Upper lobe of left lung (tissue), 4 donors: ENCODE data around the gene SEPTIN10.

ENCODE experiments used
- EP300 ChIP-seq, 4 donors: sonication (generic); formaldehyde crosslinking; IDR thresholded peaks; one replicate each; pipeline ENCODE4 v1.5.1; 2017; ENCODE audit warnings: antibody characterized with exemption in 4 of 4, control low read depth in 2 of 4
- POLR2AphosphoS5 ChIP-seq, 2 donors: sonication (generic); formaldehyde crosslinking; IDR thresholded peaks; one replicate each; pipeline ENCODE4 v1.5.1; 2017; ENCODE audit warnings: antibody characterized with exemption in 2 of 2
- TF ChIP-seq, protein P1 (sequence below), 6 experiments: fragments of 450-650 bp in 4 of 6; fragments of 200-600 bp in 2 of 6; sonication (generic) in 2 of 6; IDR thresholded peaks; one replicate each; pipeline ENCODE4 v1.5.1; 2016 to 2019; ENCODE audit warnings: antibody characterized with exemption in 6 of 6

DNA sequence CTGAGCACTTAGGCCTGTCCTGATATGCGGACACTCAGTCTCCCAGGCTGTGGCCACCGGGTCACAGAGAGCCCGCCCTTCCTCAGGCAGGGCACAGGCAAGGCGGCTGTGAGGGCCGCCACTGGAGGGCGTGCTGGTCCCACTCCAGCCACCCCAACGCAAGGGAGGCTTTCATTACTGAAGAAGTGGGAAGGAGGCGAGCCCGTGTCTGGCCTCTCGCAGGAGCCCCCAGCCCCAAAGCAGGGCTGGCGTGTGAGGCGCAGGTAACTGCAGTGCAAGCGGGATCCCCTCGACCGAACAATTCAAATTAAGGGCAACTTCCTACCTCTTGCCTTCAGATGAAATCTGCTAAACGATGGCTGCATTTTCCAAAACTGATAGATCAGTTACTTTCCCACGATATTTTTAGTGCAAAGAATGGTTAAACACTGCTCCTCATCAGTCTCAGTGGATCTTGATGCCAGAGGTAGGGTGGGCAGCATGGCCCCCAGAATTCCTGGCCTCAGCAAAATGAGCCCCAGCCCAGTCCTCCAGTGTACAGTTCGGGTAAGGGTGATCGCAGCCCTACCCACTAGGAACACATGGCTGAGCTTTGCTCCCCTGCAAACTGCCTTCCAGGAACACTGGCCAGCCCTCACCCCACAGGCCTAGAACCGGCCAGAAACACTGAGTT is 97.2 kb downstream of the SEPTIN10 start:
- TF ChIP-seq EP300 (IDR thresholded peaks at IDR 0.05) (no peak), POLR2AphosphoS5 (IDR thresholded peaks at IDR 0.05) (no peak)
- TF ChIP-seq, protein P1, sequence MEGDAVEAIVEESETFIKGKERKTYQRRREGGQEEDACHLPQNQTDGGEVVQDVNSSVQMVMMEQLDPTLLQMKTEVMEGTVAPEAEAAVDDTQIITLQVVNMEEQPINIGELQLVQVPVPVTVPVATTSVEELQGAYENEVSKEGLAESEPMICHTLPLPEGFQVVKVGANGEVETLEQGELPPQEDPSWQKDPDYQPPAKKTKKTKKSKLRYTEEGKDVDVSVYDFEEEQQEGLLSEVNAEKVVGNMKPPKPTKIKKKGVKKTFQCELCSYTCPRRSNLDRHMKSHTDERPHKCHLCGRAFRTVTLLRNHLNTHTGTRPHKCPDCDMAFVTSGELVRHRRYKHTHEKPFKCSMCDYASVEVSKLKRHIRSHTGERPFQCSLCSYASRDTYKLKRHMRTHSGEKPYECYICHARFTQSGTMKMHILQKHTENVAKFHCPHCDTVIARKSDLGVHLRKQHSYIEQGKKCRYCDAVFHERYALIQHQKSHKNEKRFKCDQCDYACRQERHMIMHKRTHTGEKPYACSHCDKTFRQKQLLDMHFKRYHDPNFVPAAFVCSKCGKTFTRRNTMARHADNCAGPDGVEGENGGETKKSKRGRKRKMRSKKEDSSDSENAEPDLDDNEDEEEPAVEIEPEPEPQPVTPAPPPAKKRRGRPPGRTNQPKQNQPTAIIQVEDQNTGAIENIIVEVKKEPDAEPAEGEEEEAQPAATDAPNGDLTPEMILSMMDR (IDR thresholded peaks at IDR 0.05) = peak in 4 of 6 experiments; percentile 19 to 70 (median 56)
